Measurements from ENCODE around the gene PNPLA7. TPM values are rescaled to one million over a fixed set of nuclear protein-coding genes. Genes with fewer than 3 reads are reported as not detected.

PNPLA7 gene
- total and polyA plus RNA-seq, 4 donors: 0.79 to 8.9 (median 7.7) TPM

- WGBS, 2 donors: 91 to 94% methylated on average over 36 of the region's 36 CpGs
Measured at GRCh38 chr9:137499858-137500661, 50.1 kb downstream of the PNPLA7 start.

GRCh38 chr9:137499416-137499815 is 50.8 kb downstream of the PNPLA7 start:
- Histone ChIP-seq H3K4me3 (no peak overlapping the region), H3K9ac (ENCODE audit: insufficient read depth in 1 of 2, low read length in 2 of 2) (no peak overlapping the region), H3K36me3 (ENCODE audit: control insufficient read depth in 4 of 4, insufficient read depth in 4 of 4, low read length in 4 of 4) (peaks cover 0 to 4% (median 0%) of the 10 kb centered on the region in 4 donors), H3K9me3 (ENCODE audit: control insufficient read depth in 4 of 4, insufficient read depth in 3 of 4, low read length in 3 of 4) (no peaks in the 10 kb centered on the region), H3K4me1 (ENCODE audit: control insufficient read depth in 5 of 5, insufficient read depth in 5 of 5, low read length in 5 of 5) (peaks cover 0 to 1% (median 0%) of the 10 kb centered on the region in 5 donors), H3K27ac (ENCODE audit: low read depth in 1 of 2, low read length in 1 of 2) (no peak overlapping the region), H3K27me3 (ENCODE audit: control insufficient read depth in 3 of 3, insufficient read depth in 3 of 3, low read length in 2 of 3) (no peaks in the 10 kb centered on the region)
- DNase-seq (no peak), ATAC-seq (ENCODE audit: insufficient read depth, low FRiP score) (no peak)
- no peak for TF ChIP-seq CTCF (IDR thresholded peaks at IDR 0.05; ENCODE audit: control extremely low read depth, extremely low read depth)
- 94 to 99% methylated on average over 16 of the region's 16 CpGs for WGBS, 2 donors

More at GRCh38 chr9:137499858-137500661, 50.1 kb downstream of the PNPLA7 start:
- TF ChIP-seq CTCF (IDR thresholded peaks at IDR 0.05; ENCODE audit: control extremely low read depth, extremely low read depth): no peak
- H3K9me3 ChIP-seq (ENCODE audit: control insufficient read depth in 4 of 4, insufficient read depth in 3 of 4, low read length in 3 of 4): no peaks in the 10 kb centered on the region
- no peak overlapping the region for H3K27ac ChIP-seq (ENCODE audit: low read depth in 1 of 2, low read length in 1 of 2)
- no peaks in the 10 kb centered on the region for H3K4me1 ChIP-seq (ENCODE audit: control insufficient read depth in 5 of 5, insufficient read depth in 5 of 5, low read length in 5 of 5)
- no peaks in the 10 kb centered on the region for H3K27me3 ChIP-seq (ENCODE audit: control insufficient read depth in 3 of 3, insufficient read depth in 3 of 3, low read length in 2 of 3)
- DNase-seq (no peak), ATAC-seq (ENCODE audit: insufficient read depth, low FRiP score) (no peak)
- H3K36me3 ChIP-seq (ENCODE audit: control insufficient read depth in 4 of 4, insufficient read depth in 4 of 4, low read length in 4 of 4): peaks cover 0 to 4% (median 0%) of the 10 kb centered on the region in 4 donors
- no peak overlapping the region for H3K9ac ChIP-seq (ENCODE audit: insufficient read depth in 1 of 2, low read length in 2 of 2)
- no peak overlapping the region for H3K4me3 ChIP-seq

- ATAC-seq (ENCODE audit: insufficient read depth, low FRiP score) (no peak), DNase-seq (no peak)
- H3K4me1 ChIP-seq (ENCODE audit: control insufficient read depth in 5 of 5, insufficient read depth in 5 of 5, low read length in 5 of 5): peaks cover 0 to 3% (median 0%) of the 10 kb centered on the region in 5 donors
- H3K27ac ChIP-seq (ENCODE audit: low read depth in 1 of 2, low read length in 1 of 2): no peak overlapping the region
- H3K27me3 ChIP-seq (ENCODE audit: control insufficient read depth in 3 of 3, insufficient read depth in 3 of 3, low read length in 2 of 3): no peaks in the 10 kb centered on the region
- TF ChIP-seq CTCF (IDR thresholded peaks at IDR 0.05; ENCODE audit: control extremely low read depth, extremely low read depth): no peak
- WGBS, 2 donors: 88 to 90% methylated on average over 16 of the region's 16 CpGs
- no peaks in the 10 kb centered on the region for H3K9me3 ChIP-seq (ENCODE audit: control insufficient read depth in 4 of 4, insufficient read depth in 3 of 4, low read length in 3 of 4)
- H3K9ac ChIP-seq (ENCODE audit: insufficient read depth in 1 of 2, low read length in 2 of 2): no peak overlapping the region
- H3K36me3 ChIP-seq (ENCODE audit: control insufficient read depth in 4 of 4, insufficient read depth in 4 of 4, low read length in 4 of 4): peaks cover 0 to 4% (median 0%) of the 10 kb centered on the region in 4 donors
- H3K4me3 ChIP-seq: no peak overlapping the region
Measured at GRCh38 chr9:137498720-137499150, 51.5 kb downstream of the PNPLA7 start.

Data from lung (tissue), 12 donors.